ENCODE data around the gene PAPPA.

GRCh38 chr9:116362493-116362892, 208.9 kb downstream of the PAPPA start:
- TF ChIP-seq CTCF (conservative IDR thresholded peaks at IDR 0.05 in 1 of 2, IDR thresholded peaks at IDR 0.05 in 1 of 2; ENCODE audit: extremely low read depth in 1 of 2, insufficient read depth in 1 of 2, low read depth in 1 of 2, low read length in 2 of 2), result no peak
- TF ChIP-seq EZH2 (IDR thresholded peaks at IDR 0.05; ENCODE audit: borderline replicate concordance, low read length), result no peak

Data from mammary epithelial cell (primary cell).